Testis (tissue), 3 donors: Measurements from ENCODE around the gene TTC7B. TPM values are rescaled to one million over a fixed set of nuclear protein-coding genes. Genes with fewer than 3 reads are reported as not detected.

Experiments
- DNase-seq: peaks from one replicate; pipeline ENCODE4 v3.0.0-alpha.2; 2019
- H3K27ac ChIP-seq, 2 donors: fragments of 200-600 bp; sonication (generic); one replicate each; pipeline ENCODE4 v1.5.1; 2019
- H3K27me3 ChIP-seq: fragments of 200-600 bp; sonication (generic); one replicate; pipeline ENCODE4 v1.5.1; 2019
- H3K36me3 ChIP-seq: fragments of 200-600 bp; sonication (generic); one replicate; pipeline ENCODE4 v1.5.1; 2017; ENCODE audit warnings: low read depth; ENCODE audit errors: missing control alignments
- H3K4me1 ChIP-seq: fragments of 200-600 bp; sonication (generic); one replicate; pipeline ENCODE4 v1.5.1; 2019
- H3K4me3 ChIP-seq, 2 donors: fragments of 200-600 bp; sonication (generic); one replicate each; pipeline ENCODE4 v1.5.1; 2017 to 2019
- H3K9me3 ChIP-seq: fragments of 200-600 bp; sonication (generic); one replicate; pipeline ENCODE4 v1.5.1; 2017
- POLR2A ChIP-seq: fragments of 450-650 bp; IDR thresholded peaks from one replicate; pipeline ENCODE4 v1.6.1; 2017; ENCODE audit warnings: antibody characterized with exemption, mild to moderate bottlenecking, moderate library complexity
- WGBS, 2 donors: methylation state at CpG; one replicate each; pipeline ENCODE4 v1.1.5; 2018; 5-methylcytosine and 5-hydroxymethylcytosine counted together
- intact Hi-C: fragments of 100-400 bp; cut with DNase I; formaldehyde crosslinking; loops from one replicate; pipeline ENCODE4 v1.15.1; 2023; ENCODE audit warnings: low total_unique reads
- polyA plus RNA-seq: library from polyadenylated mRNA; stranded (reverse); fragments of 350-450 nt; fragmentation: Illumina TruSeq; extraction: RNeasy Lipid Tissue Mini Kit (QIAGEN cat#74804); gene quantifications from one replicate; pipeline ENCODE4 v1.2.3, GENCODE V29; 2014; ENCODE audit warnings: low read depth, low replicate concordance; ENCODE audit not compliant: insufficient read depth
- total RNA-seq, 2 donors: library from RNA; depleted of rRNA; stranded (reverse); fragments of >200 nt; gene quantifications; one replicate each; pipeline ENCODE4 v1.2.3, GENCODE V29; 2016
- TF ChIP-seq, protein P1 (sequence below), 3 experiments: fragments of 450-650 bp in 2 of 3; fragments of 200-600 bp in 1 of 3; sonication (generic) in 1 of 3; IDR thresholded peaks; one replicate each; pipeline ENCODE4 v1.5.1; 2016 to 2019; ENCODE audit warnings: antibody characterized with exemption in 3 of 3, mild to moderate bottlenecking in 2 of 3, moderate library complexity in 1 of 3

TTC7B gene
- total and polyA plus RNA-seq, 3 donors from 2014 or later = 11.3 to 17.0 (median 12.1) TPM

- Histone ChIP-seq H3K27ac (no peak overlapping the region), H3K4me1 (peaks cover 17% of the 10 kb centered on the region), H3K4me3 (no peak overlapping the region), H3K27me3 (no peaks in the 10 kb centered on the region), H3K36me3 (no peaks in the 10 kb centered on the region), H3K9me3 (no peaks in the 10 kb centered on the region)
- WGBS, 2 donors = 54 to 57% methylated on average over 12 of the region's 12 CpGs
- DNase-seq = peak; percentile 84
- TF ChIP-seq, protein P1, sequence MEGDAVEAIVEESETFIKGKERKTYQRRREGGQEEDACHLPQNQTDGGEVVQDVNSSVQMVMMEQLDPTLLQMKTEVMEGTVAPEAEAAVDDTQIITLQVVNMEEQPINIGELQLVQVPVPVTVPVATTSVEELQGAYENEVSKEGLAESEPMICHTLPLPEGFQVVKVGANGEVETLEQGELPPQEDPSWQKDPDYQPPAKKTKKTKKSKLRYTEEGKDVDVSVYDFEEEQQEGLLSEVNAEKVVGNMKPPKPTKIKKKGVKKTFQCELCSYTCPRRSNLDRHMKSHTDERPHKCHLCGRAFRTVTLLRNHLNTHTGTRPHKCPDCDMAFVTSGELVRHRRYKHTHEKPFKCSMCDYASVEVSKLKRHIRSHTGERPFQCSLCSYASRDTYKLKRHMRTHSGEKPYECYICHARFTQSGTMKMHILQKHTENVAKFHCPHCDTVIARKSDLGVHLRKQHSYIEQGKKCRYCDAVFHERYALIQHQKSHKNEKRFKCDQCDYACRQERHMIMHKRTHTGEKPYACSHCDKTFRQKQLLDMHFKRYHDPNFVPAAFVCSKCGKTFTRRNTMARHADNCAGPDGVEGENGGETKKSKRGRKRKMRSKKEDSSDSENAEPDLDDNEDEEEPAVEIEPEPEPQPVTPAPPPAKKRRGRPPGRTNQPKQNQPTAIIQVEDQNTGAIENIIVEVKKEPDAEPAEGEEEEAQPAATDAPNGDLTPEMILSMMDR (IDR thresholded peaks at IDR 0.05) = no peak
- no peak for TF ChIP-seq POLR2A
- intact Hi-C loops = no loop called here
Measured at GRCh38 chr14:90495357-90496276, 320.6 kb downstream of the TTC7B start.

DNA sequence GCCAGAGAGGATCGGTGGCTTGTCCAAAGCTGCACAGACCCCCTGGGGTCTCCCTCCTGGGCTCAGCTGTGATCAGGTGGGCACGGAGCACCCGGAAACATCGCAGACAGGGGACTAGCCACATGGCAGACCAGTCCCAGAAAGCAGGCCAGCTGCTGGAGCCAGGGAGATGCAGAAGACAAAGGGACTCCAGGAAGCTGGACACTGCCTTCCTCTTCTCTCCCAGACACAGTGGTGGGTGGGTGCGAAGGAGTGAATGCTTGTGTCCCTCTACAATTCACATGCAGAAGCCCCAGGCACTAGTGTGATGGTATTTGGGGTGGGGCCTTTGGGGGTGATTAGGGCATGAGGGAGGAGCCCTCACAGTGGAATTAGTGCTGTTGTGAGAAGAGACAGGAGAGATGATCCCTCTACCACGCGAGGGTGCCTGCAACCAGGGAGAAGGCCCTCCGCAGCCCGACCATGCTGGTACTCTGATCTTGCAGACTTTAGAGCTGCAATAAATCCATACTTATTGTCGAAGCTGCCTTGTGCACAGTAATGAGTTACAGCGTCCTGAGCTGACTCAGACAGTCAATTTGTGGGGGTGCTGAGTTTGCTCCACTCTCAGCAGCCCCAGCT, 324.2 kb downstream of the TTC7B start:
- intact Hi-C loops = no loop called here
- H3K4me1 ChIP-seq = peaks cover 23% of the 10 kb centered on the region
- H3K4me3 ChIP-seq = no peak overlapping the region
- DNase-seq = no peak
- no peaks in the 10 kb centered on the region for H3K9me3 ChIP-seq
- H3K27me3 ChIP-seq = no peaks in the 10 kb centered on the region
- H3K27ac ChIP-seq = no peak overlapping the region
- no peak for TF ChIP-seq POLR2A
- TF ChIP-seq, protein P1 (IDR thresholded peaks at IDR 0.05) = no peak
- 29 to 45% methylated on average over 7 to 11 of the region's 11 CpGs for WGBS, 2 donors
- no peaks in the 10 kb centered on the region for H3K36me3 ChIP-seq

DNA sequence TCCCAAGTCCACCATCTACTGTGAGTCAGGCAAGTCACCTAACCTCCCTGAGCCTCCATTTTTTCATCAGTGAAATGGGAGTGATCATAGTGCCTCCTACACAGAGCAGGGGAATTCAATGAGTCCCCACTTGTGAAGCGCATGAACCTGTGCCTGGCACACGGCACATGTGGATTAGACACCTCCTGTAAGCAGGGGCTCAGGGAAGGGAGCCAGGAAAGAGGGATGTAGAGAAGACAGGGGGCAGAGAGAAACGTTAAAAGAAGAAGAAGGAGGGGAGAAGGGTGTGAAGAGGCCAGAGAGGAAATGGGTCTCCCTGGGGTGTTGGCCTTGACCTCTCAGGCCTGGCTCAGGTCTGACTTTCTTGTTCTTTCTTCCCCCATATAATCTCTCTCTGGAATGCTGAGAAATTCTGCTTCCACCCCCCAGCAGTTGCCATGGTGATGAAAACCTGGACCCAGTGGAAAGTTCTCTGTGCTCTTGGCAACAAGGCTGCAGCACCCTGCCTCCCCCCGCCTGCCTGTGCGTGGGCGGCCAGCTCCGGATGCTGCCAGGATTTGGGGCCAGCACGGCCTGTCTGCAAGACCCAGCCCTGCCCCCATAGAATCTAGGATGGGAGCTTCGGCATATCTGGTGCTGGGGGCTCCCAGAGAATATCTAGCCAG, 324.9 kb downstream of the TTC7B start:
- H3K4me3 ChIP-seq = no peak overlapping the region
- intact Hi-C loops = no loop called here
- H3K9me3 ChIP-seq = no peaks in the 10 kb centered on the region
- H3K27ac ChIP-seq = no peak overlapping the region
- TF ChIP-seq POLR2A = no peak
- TF ChIP-seq, protein P1 (IDR thresholded peaks at IDR 0.05) = no peak
- peak; percentile 91 for DNase-seq
- H3K27me3 ChIP-seq = no peaks in the 10 kb centered on the region
- WGBS, 2 donors = 25 to 39% methylated on average over 5 to 9 of the region's 9 CpGs
- H3K36me3 ChIP-seq = no peaks in the 10 kb centered on the region
- H3K4me1 ChIP-seq = peaks cover 25% of the 10 kb centered on the region

GRCh38 chr14:90490720-90491050, 325.5 kb downstream of the TTC7B start:
- TF ChIP-seq POLR2A = no peak
- TF ChIP-seq, protein P1 (IDR thresholded peaks at IDR 0.05) = no peak
- Histone ChIP-seq H3K4me1 (peaks cover 25% of the 10 kb centered on the region), H3K36me3 (no peaks in the 10 kb centered on the region), H3K9me3 (no peaks in the 10 kb centered on the region), H3K27me3 (no peaks in the 10 kb centered on the region), H3K4me3 (no peak overlapping the region), H3K27ac (no peak overlapping the region)
- DNase-seq = no peak
- intact Hi-C loops = no loop called here
- 78 to 96% methylated on average over 3 of the region's 3 CpGs for WGBS, 2 donors
